Measurements from ENCODE around the gene SCAMP3. TPM values are rescaled to one million over a fixed set of nuclear protein-coding genes. Genes with fewer than 3 reads are reported as not detected.

Gene SCAMP3
- total RNA-seq, 2 donors from 2014 or later = 77.2 to 77.7 TPM

DNA sequence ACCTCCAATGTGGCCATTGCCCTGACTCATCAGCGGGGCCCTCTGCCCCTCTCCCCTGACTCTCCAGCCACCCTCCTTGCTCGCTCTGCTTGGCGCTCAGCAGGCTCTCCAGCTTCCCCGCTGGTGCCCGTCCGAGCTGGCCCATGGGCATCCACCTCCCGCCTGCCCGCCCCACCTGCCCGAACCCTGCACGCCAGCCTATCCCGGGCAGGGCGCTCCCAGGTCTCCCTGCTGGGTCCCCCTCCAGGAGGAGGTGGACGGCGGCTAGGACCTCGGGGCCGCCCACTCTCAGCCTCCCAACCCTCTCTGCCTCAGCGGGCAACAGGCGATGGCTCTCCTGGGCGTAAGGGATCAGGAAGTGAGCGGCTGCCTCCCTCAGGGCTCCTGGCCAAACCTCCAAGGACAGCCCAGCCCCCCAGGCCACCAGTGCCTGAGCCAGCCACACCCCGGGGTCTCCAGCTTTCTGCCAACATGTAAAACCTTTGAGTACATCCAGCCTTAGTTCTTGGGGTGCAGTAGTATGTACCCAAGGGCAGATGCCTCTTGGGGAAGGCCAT, 25.9 kb upstream of the SCAMP3 start:
- H3K4me3 ChIP-seq = no peak overlapping the region
- H3K27me3 ChIP-seq = no peaks in the 10 kb centered on the region

DNA sequence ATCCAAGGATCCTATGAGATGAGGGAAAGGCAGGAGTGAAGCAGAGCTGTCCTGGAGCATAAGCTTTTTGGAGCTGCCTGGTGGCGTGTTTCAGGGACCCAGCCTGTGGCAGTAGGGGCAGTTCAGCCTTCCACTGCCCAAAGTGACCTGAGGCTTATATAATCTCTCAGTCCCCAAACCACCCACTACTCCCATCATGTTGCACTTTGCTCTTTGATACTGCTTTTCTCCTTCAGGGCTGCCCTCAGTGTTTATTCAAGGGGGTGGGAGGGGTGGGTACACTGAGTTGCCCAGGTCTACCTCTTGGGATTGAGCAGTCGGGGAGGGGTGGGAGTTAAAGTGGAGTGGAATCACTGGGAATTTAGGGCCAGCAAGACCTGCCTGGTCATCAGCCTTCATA, 24.4 kb upstream of the SCAMP3 start:
- no peaks in the 10 kb centered on the region for H3K27me3 ChIP-seq
- no peaks in the 10 kb centered on the region for H3K36me3 ChIP-seq
- TF ChIP-seq, protein P1, sequence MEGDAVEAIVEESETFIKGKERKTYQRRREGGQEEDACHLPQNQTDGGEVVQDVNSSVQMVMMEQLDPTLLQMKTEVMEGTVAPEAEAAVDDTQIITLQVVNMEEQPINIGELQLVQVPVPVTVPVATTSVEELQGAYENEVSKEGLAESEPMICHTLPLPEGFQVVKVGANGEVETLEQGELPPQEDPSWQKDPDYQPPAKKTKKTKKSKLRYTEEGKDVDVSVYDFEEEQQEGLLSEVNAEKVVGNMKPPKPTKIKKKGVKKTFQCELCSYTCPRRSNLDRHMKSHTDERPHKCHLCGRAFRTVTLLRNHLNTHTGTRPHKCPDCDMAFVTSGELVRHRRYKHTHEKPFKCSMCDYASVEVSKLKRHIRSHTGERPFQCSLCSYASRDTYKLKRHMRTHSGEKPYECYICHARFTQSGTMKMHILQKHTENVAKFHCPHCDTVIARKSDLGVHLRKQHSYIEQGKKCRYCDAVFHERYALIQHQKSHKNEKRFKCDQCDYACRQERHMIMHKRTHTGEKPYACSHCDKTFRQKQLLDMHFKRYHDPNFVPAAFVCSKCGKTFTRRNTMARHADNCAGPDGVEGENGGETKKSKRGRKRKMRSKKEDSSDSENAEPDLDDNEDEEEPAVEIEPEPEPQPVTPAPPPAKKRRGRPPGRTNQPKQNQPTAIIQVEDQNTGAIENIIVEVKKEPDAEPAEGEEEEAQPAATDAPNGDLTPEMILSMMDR (IDR thresholded peaks at IDR 0.05) = no peak
- H3K4me3 ChIP-seq = no peak overlapping the region
- no peak overlapping the region for H3K27ac ChIP-seq
- no peaks in the 10 kb centered on the region for H3K9me3 ChIP-seq
- H3K4me1 ChIP-seq = no peaks in the 10 kb centered on the region
- no peak for DNase-seq (ENCODE audit: low spot score)

More for the DNA sequence above, 25.9 kb upstream of the SCAMP3 start:
- no peak overlapping the region for H3K27ac ChIP-seq
- H3K9me3 ChIP-seq = no peaks in the 10 kb centered on the region
- DNase-seq (ENCODE audit: low spot score) = no peak
- H3K4me1 ChIP-seq = no peaks in the 10 kb centered on the region
- no peaks in the 10 kb centered on the region for H3K36me3 ChIP-seq
- TF ChIP-seq, protein P1 (IDR thresholded peaks at IDR 0.05) = no peak

DNA sequence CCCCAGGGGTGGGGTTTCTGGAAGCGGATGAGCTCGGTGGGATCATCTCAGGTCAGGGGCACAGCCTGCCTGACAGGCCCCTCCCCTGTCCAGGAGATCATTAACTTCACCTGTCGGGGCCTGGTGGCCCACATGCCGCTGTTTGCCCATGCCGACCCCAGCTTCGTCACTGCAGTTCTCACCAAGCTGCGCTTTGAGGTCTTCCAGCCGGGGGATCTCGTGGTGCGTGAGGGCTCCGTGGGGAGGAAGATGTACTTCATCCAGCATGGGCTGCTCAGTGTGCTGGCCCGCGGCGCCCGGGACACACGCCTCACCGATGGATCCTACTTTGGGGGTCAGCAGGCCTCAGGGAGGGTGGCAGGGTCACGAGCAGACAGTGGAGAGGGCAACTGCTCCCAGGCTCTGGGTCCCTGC, 23.5 kb upstream of the SCAMP3 start:
- H3K4me1 ChIP-seq = no peaks in the 10 kb centered on the region
- H3K27ac ChIP-seq = no peak overlapping the region
- H3K36me3 ChIP-seq = no peaks in the 10 kb centered on the region
- DNase-seq (ENCODE audit: low spot score) = no peak
- no peak overlapping the region for H3K4me3 ChIP-seq
- TF ChIP-seq, protein P1 (IDR thresholded peaks at IDR 0.05) = no peak
- H3K27me3 ChIP-seq = no peaks in the 10 kb centered on the region
- no peaks in the 10 kb centered on the region for H3K9me3 ChIP-seq

DNA sequence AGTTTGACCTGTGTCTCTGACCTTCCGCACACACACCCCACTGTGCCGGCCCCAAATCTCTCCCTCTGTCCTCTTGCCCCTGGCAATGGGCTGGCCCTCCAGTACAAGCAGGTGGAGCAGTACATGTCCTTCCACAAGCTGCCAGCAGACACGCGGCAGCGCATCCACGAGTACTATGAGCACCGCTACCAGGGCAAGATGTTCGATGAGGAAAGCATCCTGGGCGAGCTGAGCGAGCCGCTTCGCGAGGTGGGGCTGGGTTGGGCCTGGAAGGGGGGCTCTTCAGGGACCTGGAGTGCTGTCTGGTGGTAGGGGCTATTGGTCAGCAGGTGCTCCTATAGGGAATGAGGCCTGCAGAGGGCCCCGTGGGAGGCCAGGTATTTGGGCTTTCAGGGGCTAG, 22.9 kb upstream of the SCAMP3 start:
- TF ChIP-seq, protein P1 (IDR thresholded peaks at IDR 0.05) = no peak
- Histone ChIP-seq H3K4me1 (no peaks in the 10 kb centered on the region), H3K27ac (no peak overlapping the region), H3K27me3 (no peaks in the 10 kb centered on the region), H3K36me3 (no peaks in the 10 kb centered on the region), H3K4me3 (no peak overlapping the region), H3K9me3 (no peaks in the 10 kb centered on the region)
- DNase-seq (ENCODE audit: low spot score) = no peak

DNA sequence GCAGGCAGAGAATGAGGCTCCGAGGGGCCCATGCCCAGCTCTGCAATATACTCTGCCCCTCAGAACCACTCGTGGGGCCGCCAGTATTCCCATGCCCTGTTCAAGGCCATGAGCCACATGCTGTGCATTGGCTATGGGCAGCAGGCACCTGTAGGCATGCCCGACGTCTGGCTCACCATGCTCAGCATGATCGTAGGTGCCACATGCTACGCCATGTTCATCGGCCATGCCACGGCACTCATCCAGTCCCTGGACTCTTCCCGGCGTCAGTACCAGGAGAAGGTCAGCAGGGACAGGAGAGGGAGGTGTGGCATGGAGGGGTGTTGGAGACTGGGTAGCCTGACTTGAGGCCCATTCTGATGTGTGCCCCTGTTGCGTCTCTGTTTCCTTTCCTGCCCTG, 22.3 kb upstream of the SCAMP3 start:
- no peaks in the 10 kb centered on the region for H3K9me3 ChIP-seq
- DNase-seq (ENCODE audit: low spot score) = no peak
- TF ChIP-seq, protein P1 (IDR thresholded peaks at IDR 0.05) = no peak
- H3K36me3 ChIP-seq = no peaks in the 10 kb centered on the region
- H3K27me3 ChIP-seq = no peaks in the 10 kb centered on the region
- H3K27ac ChIP-seq = no peak overlapping the region
- no peak overlapping the region for H3K4me3 ChIP-seq
- no peaks in the 10 kb centered on the region for H3K4me1 ChIP-seq

DNA sequence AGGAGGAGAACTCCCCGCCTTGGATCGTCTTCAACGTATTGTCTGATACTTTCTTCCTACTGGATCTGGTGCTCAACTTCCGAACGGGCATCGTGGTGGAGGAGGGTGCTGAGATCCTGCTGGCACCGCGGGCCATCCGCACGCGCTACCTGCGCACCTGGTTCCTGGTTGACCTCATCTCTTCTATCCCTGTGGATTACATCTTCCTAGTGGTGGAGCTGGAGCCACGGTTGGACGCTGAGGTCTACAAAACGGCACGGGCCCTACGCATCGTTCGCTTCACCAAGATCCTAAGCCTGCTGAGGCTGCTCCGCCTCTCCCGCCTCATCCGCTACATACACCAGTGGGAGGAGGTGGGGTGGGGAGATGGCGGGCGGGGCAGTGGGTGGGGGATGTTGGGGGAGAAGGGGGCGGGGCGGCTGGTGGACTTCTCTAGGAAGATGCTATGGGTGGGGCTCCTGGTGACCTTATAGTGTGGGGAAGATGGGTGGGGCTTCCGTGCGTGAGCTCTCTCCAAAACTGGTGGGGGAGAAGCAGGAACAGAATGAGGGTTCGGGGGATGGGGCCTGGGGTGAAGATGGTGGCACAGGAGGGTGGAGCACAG, 20.4 kb upstream of the SCAMP3 start:
- H3K4me3 ChIP-seq = no peak overlapping the region
- no peak for DNase-seq (ENCODE audit: low spot score)
- H3K27ac ChIP-seq = no peak overlapping the region
- TF ChIP-seq, protein P1 (IDR thresholded peaks at IDR 0.05) = no peak
- H3K9me3 ChIP-seq = no peaks in the 10 kb centered on the region
- peaks cover 0 to 10% of the 10 kb centered on the region in 2 donors for H3K4me1 ChIP-seq
- no peaks in the 10 kb centered on the region for H3K36me3 ChIP-seq
- H3K27me3 ChIP-seq = no peaks in the 10 kb centered on the region
